ENCODE results near the gene CT45A1.
"Not testable (repeated sequence)": the region's sequence is repeated elsewhere in the genome, so short reads cannot be mapped to it uniquely, and the experiment has no call there.

DNA sequence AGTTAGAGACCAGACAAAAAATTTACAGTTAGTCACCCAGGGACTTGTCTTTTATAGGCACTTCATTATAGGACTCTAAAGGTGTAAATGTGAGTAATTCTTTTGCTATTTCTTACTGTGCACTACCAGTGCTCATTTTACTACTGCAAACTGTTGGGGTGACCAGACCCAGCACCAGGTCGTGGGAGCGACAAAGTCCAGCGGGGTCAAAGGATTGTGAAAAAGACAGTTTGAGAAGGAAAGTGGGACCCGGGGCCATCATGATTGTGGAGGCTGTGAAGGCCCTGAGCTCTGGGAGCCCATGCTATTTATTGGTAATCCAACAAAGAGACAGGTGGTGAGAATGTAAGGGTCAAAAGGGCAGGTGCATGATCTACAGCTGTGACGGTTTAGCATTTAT, 21.2 kb downstream of the CT45A1 start:
- not testable (repeated sequence) for TF ChIP-seq POLR2A (IDR thresholded peaks at IDR 0.05)
- TF ChIP-seq, protein P1, sequence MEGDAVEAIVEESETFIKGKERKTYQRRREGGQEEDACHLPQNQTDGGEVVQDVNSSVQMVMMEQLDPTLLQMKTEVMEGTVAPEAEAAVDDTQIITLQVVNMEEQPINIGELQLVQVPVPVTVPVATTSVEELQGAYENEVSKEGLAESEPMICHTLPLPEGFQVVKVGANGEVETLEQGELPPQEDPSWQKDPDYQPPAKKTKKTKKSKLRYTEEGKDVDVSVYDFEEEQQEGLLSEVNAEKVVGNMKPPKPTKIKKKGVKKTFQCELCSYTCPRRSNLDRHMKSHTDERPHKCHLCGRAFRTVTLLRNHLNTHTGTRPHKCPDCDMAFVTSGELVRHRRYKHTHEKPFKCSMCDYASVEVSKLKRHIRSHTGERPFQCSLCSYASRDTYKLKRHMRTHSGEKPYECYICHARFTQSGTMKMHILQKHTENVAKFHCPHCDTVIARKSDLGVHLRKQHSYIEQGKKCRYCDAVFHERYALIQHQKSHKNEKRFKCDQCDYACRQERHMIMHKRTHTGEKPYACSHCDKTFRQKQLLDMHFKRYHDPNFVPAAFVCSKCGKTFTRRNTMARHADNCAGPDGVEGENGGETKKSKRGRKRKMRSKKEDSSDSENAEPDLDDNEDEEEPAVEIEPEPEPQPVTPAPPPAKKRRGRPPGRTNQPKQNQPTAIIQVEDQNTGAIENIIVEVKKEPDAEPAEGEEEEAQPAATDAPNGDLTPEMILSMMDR (IDR thresholded peaks at IDR 0.05) = not testable (repeated sequence)

Data from thyroid gland (tissue), 4 donors.